ENCODE results near the gene HOXB6. TPM values are rescaled to one million over a fixed set of nuclear protein-coding genes. Genes with fewer than 3 reads are reported as not detected.

Gene HOXB6
- total and polyA plus RNA-seq, 4 donors: 5.3 to 7.5 (median 5.7) TPM

GRCh38 chr17:48599354-48599753 is 5.4 kb downstream of the HOXB6 start:
- H3K36me3 ChIP-seq (ENCODE audit: control insufficient read depth in 4 of 4, insufficient read depth in 4 of 4, low read length in 4 of 4): peaks cover 0 to 4% (median 0%) of the 10 kb centered on the region in 4 donors
- peaks cover 6 to 86% (median 24%) of the 10 kb centered on the region in 3 donors for H3K27me3 ChIP-seq (ENCODE audit: control insufficient read depth in 3 of 3, insufficient read depth in 3 of 3, low read length in 2 of 3)
- no peak overlapping the region for H3K9ac ChIP-seq (ENCODE audit: insufficient read depth in 1 of 2, low read length in 2 of 2)
- TF ChIP-seq CTCF (IDR thresholded peaks at IDR 0.05; ENCODE audit: control extremely low read depth, extremely low read depth): no peak
- 68 to 80% methylated on average over 5 of the region's 5 CpGs for WGBS, 2 donors
- H3K4me3 ChIP-seq: no peak overlapping the region
- DNase-seq: no peak
- no peaks in the 10 kb centered on the region for H3K9me3 ChIP-seq (ENCODE audit: control insufficient read depth in 4 of 4, insufficient read depth in 3 of 4, low read length in 3 of 4)
- no peak overlapping the region for H3K27ac ChIP-seq (ENCODE audit: low read depth in 1 of 2, low read length in 1 of 2)
- no peak for ATAC-seq (ENCODE audit: insufficient read depth, low FRiP score)
- peaks cover 0 to 34% (median 6%) of the 10 kb centered on the region in 5 donors for H3K4me1 ChIP-seq (ENCODE audit: control insufficient read depth in 5 of 5, insufficient read depth in 5 of 5, low read length in 5 of 5)

GRCh38 chr17:48598736-48599135 is 6.0 kb downstream of the HOXB6 start:
- Histone ChIP-seq H3K4me3 (no peak overlapping the region), H3K9ac (ENCODE audit: insufficient read depth in 1 of 2, low read length in 2 of 2) (peak overlapping the region in 1 of 2 donors; percentile 82), H3K9me3 (ENCODE audit: control insufficient read depth in 4 of 4, insufficient read depth in 3 of 4, low read length in 3 of 4) (no peaks in the 10 kb centered on the region), H3K27me3 (ENCODE audit: control insufficient read depth in 3 of 3, insufficient read depth in 3 of 3, low read length in 2 of 3) (peaks cover 6 to 85% (median 22%) of the 10 kb centered on the region in 3 donors), H3K27ac (ENCODE audit: low read depth in 1 of 2, low read length in 1 of 2) (no peak overlapping the region), H3K4me1 (ENCODE audit: control insufficient read depth in 5 of 5, insufficient read depth in 5 of 5, low read length in 5 of 5) (peaks cover 0 to 40% (median 6%) of the 10 kb centered on the region in 5 donors), H3K36me3 (ENCODE audit: control insufficient read depth in 4 of 4, insufficient read depth in 4 of 4, low read length in 4 of 4) (peaks cover 0 to 4% (median 0%) of the 10 kb centered on the region in 4 donors)
- no peak for ATAC-seq (ENCODE audit: insufficient read depth, low FRiP score)
- 29 to 48% methylated on average over 7 of the region's 7 CpGs for WGBS, 2 donors
- no peak for TF ChIP-seq CTCF (IDR thresholded peaks at IDR 0.05; ENCODE audit: control extremely low read depth, extremely low read depth)
- DNase-seq: peak in 1 of 3 donors; percentile 57

- peak overlapping the region in 1 of 2 donors; percentile 81 for H3K27ac ChIP-seq (ENCODE audit: low read depth in 1 of 2, low read length in 1 of 2)
- peaks cover 0 to 40% (median 6%) of the 10 kb centered on the region in 5 donors for H3K4me1 ChIP-seq (ENCODE audit: control insufficient read depth in 5 of 5, insufficient read depth in 5 of 5, low read length in 5 of 5)
- peak overlapping the region; percentile 68 to 82 for H3K9ac ChIP-seq (ENCODE audit: insufficient read depth in 1 of 2, low read length in 2 of 2)
Observed at GRCh38 chr17:48597778-48598631, 6.8 kb downstream of the HOXB6 start.

More at GRCh38 chr17:48597778-48598631, 6.8 kb downstream of the HOXB6 start:
- Histone ChIP-seq H3K36me3 (ENCODE audit: control insufficient read depth in 4 of 4, insufficient read depth in 4 of 4, low read length in 4 of 4) (peaks cover 0 to 9% (median 0%) of the 10 kb centered on the region in 4 donors), H3K27me3 (ENCODE audit: control insufficient read depth in 3 of 3, insufficient read depth in 3 of 3, low read length in 2 of 3) (peaks cover 6 to 85% (median 15%) of the 10 kb centered on the region in 3 donors), H3K4me3 (peak overlapping the region; percentile 49), H3K9me3 (ENCODE audit: control insufficient read depth in 4 of 4, insufficient read depth in 3 of 4, low read length in 3 of 4) (no peaks in the 10 kb centered on the region)
- TF ChIP-seq CTCF (IDR thresholded peaks at IDR 0.05; ENCODE audit: control extremely low read depth, extremely low read depth): no peak
- DNase-seq (peak; percentile 93 to 96 (median 96)), ATAC-seq (ENCODE audit: insufficient read depth, low FRiP score) (no peak)
- WGBS, 2 donors: 1 to 2% methylated on average over 68 of the region's 68 CpGs
